Measurements from ENCODE around the gene KDM5A. TPM values are rescaled to one million over a fixed set of nuclear protein-coding genes. Genes with fewer than 3 reads are reported as not detected.

KDM5A gene
- total and polyA plus RNA-seq, 2 experiments from 2014 or later: 47.1 to 48.3 TPM

- no peak for TF ChIP-seq ZNF462 (CRISPR knock-in tag; IDR thresholded peaks at IDR 0.05)
- no peak for TF ChIP-seq CTCF (conservative IDR thresholded peaks at IDR 0.05; ENCODE audit: low read depth in 2 of 2)
- no peak for TF ChIP-seq CREB1 (CRISPR knock-in tag; IDR thresholded peaks at IDR 0.05; ENCODE audit: low read depth)
- no peak for TF ChIP-seq STAT1 (IDR thresholded peaks at IDR 0.05; ENCODE audit: unreplicated experiment)
- no peak for TF ChIP-seq EZH2phosphoT487 (IDR thresholded peaks at IDR 0.05; ENCODE audit: unreplicated experiment)
- no peak for TF ChIP-seq POLR2AphosphoS5 (IDR thresholded peaks at IDR 0.05; ENCODE audit: low read depth)
- no peak for TF ChIP-seq JUNB (IDR thresholded peaks at IDR 0.05; ENCODE audit: unreplicated experiment)
- TF ChIP-seq ZNF331 (CRISPR knock-in tag; IDR thresholded peaks at IDR 0.05; ENCODE audit: low read depth): no peak
- no peak for TF ChIP-seq ETS1 (IDR thresholded peaks at IDR 0.05)
- TF ChIP-seq REST (IDR thresholded peaks at IDR 0.05; ENCODE audit: unreplicated experiment): no peak
Observed at GRCh38 chr12:388012-388411, 1.1 kb downstream of the KDM5A start (continued).
